K562 (cell line): ENCODE measurements around the gene LOC128125822.

ENCODE experiments used
- ADNP ChIP-seq: fragments of 200-800 bp; sonication (Bioruptor generic); IDR thresholded peaks from 2 replicates; pipeline ENCODE4 v1.6.1; 2016; ENCODE audit warnings: missing genetic modification characterization, missing compliant biosample characterization
- ATF7 ChIP-seq: fragments of 450-650 bp; IDR thresholded peaks from 2 replicates; pipeline ENCODE4 v1.7.1; 2014; ENCODE audit warnings: mild to moderate bottlenecking, moderate library complexity
- CTBP1 ChIP-seq: fragments of 450-650 bp; IDR thresholded peaks from 2 replicates; pipeline ENCODE4 v1.6.1; 2016; ENCODE audit warnings: borderline replicate concordance
- E2F1 ChIP-seq: sonication (generic); formaldehyde crosslinking; IDR thresholded peaks from 2 replicates; pipeline ENCODE4 v1.8.1; 2023; ENCODE audit warnings: mild to moderate bottlenecking, missing genetic modification reagents, moderate library complexity
- ELF4 ChIP-seq: fragments of 450-650 bp; formaldehyde crosslinking; IDR thresholded peaks from 2 replicates; pipeline ENCODE4 v1.4.0; 2022; ENCODE audit warnings: missing genetic modification characterization
- EP300 ChIP-seq: IDR thresholded peaks from 2 replicates; pipeline ENCODE4 v1.6.1; 2012; ENCODE audit warnings: low read length, improper control_type of control experiment
- ETS1 ChIP-seq: conservative IDR thresholded peaks from 2 replicates; pipeline ENCODE4 v1.6.1; 2011; ENCODE audit warnings: low read depth, mild to moderate bottlenecking, low read length; ENCODE audit not compliant: control insufficient read depth
- ETV5 ChIP-seq: sonication (generic); formaldehyde crosslinking; IDR thresholded peaks from 2 replicates; pipeline ENCODE4 v1.4.0; 2020; ENCODE audit warnings: low read depth, mild to moderate bottlenecking, missing genetic modification reagents
- FIP1L1 ChIP-seq: fragments of 200-400 bp; formaldehyde crosslinking; IDR thresholded peaks from 2 replicates; pipeline ENCODE4 v1.6.1; 2018; ENCODE audit warnings: mild to moderate bottlenecking, low read depth, low read length; ENCODE audit not compliant: poor library complexity, severe bottlenecking
- GABPA ChIP-seq: fragments of 200-800 bp; sonication (Bioruptor generic); conservative IDR thresholded peaks from 2 replicates; pipeline ENCODE4 v1.6.1; 2016; ENCODE audit warnings: low read depth, missing genetic modification characterization, missing compliant biosample characterization
- HDGF ChIP-seq: fragments of 450-650 bp; IDR thresholded peaks from 2 replicates; pipeline ENCODE4 v1.6.1; 2016
- ILF3 ChIP-seq: fragments of 450-650 bp; IDR thresholded peaks from 2 replicates; pipeline ENCODE4 v1.6.1; 2018; ENCODE audit warnings: antibody characterized with exemption, mild to moderate bottlenecking, moderate library complexity, borderline replicate concordance
- L3MBTL2 ChIP-seq: fragments of 450-650 bp; IDR thresholded peaks from 2 replicates; pipeline ENCODE4 v1.6.1; 2016; ENCODE audit warnings: mild to moderate bottlenecking, moderate library complexity
- PPARD ChIP-seq: fragments of 250-450 bp; sonication (Bioruptor Pico); IDR thresholded peaks from 2 replicates; pipeline ENCODE4 v1.8.0; 2022; ENCODE audit warnings: inconsistent platforms, mild to moderate bottlenecking, moderate library complexity
- SIN3A ChIP-seq, 2 experiments: fragments of 150-350 bp in 1 of 2; IDR thresholded peaks; 2 replicates each; pipeline ENCODE4 v1.6.1; 2011 to 2016; ENCODE audit warnings: borderline replicate concordance in 2 of 2, low read depth in 2 of 2, low read length in 2 of 2, mild to moderate bottlenecking in 2 of 2, moderate library complexity in 2 of 2; ENCODE audit not compliant: control insufficient read depth in 1 of 2
- SMARCA4 ChIP-seq: fragments of 450-650 bp; IDR thresholded peaks from 2 replicates; pipeline ENCODE4 v1.6.1; 2016
- TGIF2 ChIP-seq: sonication (generic); formaldehyde crosslinking; IDR thresholded peaks from 2 replicates; pipeline ENCODE4 v1.8.1; 2022; ENCODE audit warnings: mild to moderate bottlenecking, missing genetic modification reagents, moderate library complexity
- TSC22D4 ChIP-seq: fragments of 450-650 bp; IDR thresholded peaks from 2 replicates; pipeline ENCODE4 v1.6.1; 2016; ENCODE audit warnings: missing genetic modification characterization, missing biosample characterization, control low read depth
- ZC3H8 ChIP-seq: fragments of 450-650 bp; IDR thresholded peaks from 2 replicates; pipeline ENCODE4 v1.6.1; 2017
- ZNF12 ChIP-seq: sonication (generic); formaldehyde crosslinking; IDR thresholded peaks from 2 replicates; pipeline ENCODE4 v1.4.0; 2020; ENCODE audit warnings: mild to moderate bottlenecking, missing genetic modification reagents
- ZNF134 ChIP-seq: fragments of 250-450 bp; sonication (Bioruptor Pico); conservative IDR thresholded peaks from 2 replicates; pipeline ENCODE4 v1.4.0; 2020
- ZNF174 ChIP-seq: fragments of 250-450 bp; sonication (Bioruptor Pico); IDR thresholded peaks from 2 replicates; pipeline ENCODE4 v1.4.0; 2020; ENCODE audit warnings: mild to moderate bottlenecking
- ZNF197 ChIP-seq: fragments of 200-800 bp; sonication (Bioruptor generic); IDR thresholded peaks from 2 replicates; pipeline ENCODE4 v1.6.1; 2016; ENCODE audit warnings: low read depth, missing genetic modification characterization, missing compliant biosample characterization
- ZNF398 ChIP-seq: fragments of 250-450 bp; sonication (Bioruptor Pico); IDR thresholded peaks from 2 replicates; pipeline ENCODE4 v1.8.0; 2021; ENCODE audit warnings: moderate library complexity, mild to moderate bottlenecking, inconsistent platforms

LOC128125822 gene

GRCh38 chr6:63573076-63573898 lies 1.0 kb downstream of the LOC128125822 start (continued):
- TF ChIP-seq L3MBTL2 (peak; percentile 87), ZC3H8 (no peak), CTBP1 (peak; percentile 66; the same call in 1 of the 2 replicates), ETS1 (peak; percentile 48), ILF3 (peak; percentile 66; the same call in 1 of the 2 replicates), SMARCA4 (0 out of 2 replicates have a peak, but pooled peaks have one; percentile 17), PPARD (CRISPR knock-in tag) (no peak), ATF7 (no peak), E2F1 (CRISPR knock-in tag) (peak; percentile 51; the same call in 1 of the 2 replicates), ZNF134 (CRISPR knock-in tag) (no peak), TGIF2 (no peak; the same call in 1 of the 2 replicates), ADNP (tag) (no peak), ELF4 (CRISPR knock-in tag) (no peak), ZNF12 (CRISPR knock-in tag) (peak; percentile 58; the same call in 1 of the 2 replicates), GABPA (tag) (peak; percentile 55; the same call in 1 of the 2 replicates), ETV5 (CRISPR knock-in tag) (peak; percentile 73; the same call in 1 of the 2 replicates), SIN3A (IDR thresholded peaks at IDR 0.05; ENCODE audit: borderline replicate concordance in 2 of 2, control insufficient read depth in 1 of 2, low read depth in 2 of 2, low read length in 2 of 2) (peak in 1 of 2 experiments; percentile 74; a peak in 2 of 4 replicates), ZNF197 (CRISPR knock-in tag) (no peak), ZNF174 (CRISPR knock-in tag) (no peak), EP300 (no peak), ZNF398 (CRISPR knock-in tag) (no peak), TSC22D4 (tag) (no peak), HDGF (no peak), FIP1L1 (peak; percentile 69)
